ENCODE results near the gene PID1.

Gene PID1

DNA sequence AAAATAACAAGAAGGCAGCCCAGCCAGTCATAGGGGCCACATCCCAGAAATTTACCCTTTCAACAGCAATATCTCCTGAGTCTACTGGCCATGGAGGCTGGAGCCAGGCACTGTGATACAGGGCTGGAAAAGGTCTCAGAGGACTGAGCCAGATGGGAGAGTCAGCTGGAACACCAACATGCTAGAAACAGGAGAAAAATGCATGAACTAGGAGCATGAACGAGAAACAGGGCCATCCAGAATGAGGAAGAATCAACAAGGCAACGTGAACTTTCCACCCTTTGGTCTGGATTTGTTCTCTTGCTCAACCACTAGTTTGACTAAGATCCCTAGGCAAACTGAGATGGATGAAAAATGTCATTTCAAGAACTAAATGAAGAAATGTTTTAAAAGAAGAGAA lies 13.1 kb downstream of the PID1 start:
- no peak for DNase-seq

DNA sequence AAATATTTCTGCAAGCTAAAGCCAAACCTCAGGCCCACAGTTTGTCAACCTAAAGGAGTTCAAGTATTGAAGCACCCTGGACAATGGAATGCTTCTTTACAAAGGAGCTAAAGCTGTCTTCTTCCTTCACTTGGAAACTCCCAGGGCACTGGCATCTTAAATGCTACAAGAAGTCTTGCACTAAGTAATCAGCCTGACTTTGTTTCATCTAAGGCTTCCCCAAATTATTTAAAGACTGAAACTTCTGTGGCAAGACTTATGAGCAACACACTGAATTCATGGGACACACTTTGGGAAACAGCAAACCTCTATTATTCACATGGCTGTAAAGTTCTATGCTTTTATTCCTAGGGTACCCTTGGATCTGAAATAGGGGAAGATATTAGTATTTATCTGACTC lies 14.7 kb downstream of the PID1 start:
- DNase-seq = no peak

DNA sequence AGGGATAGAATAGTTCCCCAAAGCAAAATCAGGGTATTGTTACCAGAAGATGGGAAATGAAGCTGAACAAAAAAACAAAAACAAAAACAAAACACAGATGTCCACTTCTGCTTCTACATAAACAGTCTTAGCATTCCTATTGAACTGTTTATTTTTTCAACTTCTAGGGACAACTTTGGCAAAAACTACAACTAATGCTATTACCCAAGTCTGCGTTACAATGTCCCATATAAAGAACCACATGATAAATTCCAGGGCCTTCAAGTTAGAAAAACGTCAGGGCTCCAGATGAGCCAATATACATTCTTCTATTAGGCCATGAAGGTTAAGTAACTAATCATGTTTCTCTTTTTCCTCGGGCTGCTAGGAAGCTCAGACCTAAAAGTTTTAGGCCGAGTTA lies 16.9 kb downstream of the PID1 start:
- DNase-seq = no peak

DNA sequence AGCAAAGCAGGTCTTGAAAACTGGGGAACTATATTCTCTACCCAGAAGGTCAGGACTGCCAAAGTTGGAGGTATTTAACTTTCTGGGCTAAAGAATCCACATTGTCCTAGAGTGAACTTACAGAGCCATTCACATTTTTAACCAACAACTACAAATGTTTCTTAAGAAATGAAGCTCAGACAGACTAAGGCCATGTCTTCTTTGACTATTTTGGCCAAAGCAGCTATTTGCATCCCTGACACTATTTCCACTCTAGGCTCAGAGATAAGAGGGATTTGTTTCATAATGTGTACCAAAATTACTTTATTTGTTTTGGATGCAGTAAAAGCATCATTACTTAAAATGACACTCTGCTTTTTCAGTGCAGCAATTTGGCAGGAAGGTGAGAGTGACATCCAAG lies 18.1 kb downstream of the PID1 start:
- no peak for DNase-seq

DNA sequence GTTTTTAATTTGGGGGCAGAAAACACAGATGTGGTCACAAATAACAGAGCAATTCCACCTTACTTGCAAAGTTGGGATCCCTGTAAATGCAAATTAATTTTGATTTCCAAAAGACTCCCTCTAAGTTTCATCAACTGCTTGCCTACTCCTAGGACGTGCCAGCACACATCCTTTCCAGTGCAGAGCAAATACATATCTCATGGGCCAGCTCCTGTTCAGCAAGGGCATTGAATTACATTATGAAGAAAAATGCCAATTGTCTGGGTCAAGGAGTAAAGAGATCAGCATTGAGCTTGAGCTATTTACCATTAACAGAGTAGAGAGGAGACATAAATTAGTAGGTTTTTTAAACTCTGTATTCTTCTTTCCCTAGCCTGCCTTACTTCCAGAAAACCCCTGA lies 18.8 kb downstream of the PID1 start:
- DNase-seq = no peak

DNA sequence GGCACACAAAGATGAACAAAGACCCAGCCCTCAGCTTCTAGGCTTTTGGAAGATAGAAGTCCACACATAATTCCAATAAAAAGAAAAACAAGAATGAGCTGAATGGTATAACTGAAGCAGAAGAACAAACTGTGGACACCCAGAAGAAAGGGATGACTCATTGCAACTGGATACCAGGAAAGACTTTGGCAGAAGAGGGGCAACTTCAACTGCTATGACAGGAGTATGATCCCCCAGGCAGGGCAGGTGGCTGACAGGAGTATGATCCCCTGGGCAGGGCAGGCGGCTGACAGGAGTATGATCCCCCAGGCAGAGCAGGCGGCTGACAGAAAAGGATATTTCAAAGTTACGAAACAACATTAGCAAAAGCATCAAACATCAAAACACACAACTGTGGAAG lies 21.6 kb downstream of the PID1 start:
- DNase-seq = no peak

DNA sequence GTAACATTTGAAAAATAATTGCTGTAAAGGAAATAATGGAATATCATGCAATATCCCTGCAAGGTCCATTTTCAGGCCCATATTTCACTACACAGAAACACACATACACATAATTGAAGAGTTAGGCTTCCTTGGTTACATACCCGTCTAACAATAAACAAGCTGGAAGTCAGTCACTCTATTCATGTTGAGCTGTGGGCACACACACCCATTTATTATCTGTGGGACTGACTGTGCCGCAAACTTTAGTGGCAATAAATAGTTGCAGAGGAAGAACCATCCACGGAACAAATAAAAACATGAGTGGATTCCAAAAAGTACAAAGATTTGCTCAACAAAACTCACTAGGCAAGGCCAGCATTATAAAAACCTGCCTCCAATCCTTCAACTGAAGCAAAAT lies 24.8 kb downstream of the PID1 start:
- DNase-seq = no peak

DNA sequence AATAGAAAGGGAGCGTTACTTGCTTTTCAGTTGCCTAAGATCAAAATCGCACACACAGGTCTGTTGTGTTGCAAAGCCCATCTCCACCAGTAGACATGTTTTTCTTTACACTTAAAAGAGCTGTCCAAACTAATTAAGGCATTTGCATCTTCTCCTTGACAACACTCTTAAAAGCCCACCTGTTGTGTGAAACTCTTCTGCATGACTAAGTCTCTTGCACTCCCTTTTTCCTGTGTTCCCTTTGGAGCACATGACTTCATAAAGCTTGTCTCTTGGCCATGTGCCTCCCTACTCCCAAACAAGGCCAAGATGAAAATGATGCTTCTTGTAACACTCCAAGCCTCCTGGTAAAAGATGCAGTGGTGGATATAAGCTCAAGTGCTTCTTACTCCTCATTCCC lies 26.1 kb downstream of the PID1 start:
- no peak for DNase-seq

DNA sequence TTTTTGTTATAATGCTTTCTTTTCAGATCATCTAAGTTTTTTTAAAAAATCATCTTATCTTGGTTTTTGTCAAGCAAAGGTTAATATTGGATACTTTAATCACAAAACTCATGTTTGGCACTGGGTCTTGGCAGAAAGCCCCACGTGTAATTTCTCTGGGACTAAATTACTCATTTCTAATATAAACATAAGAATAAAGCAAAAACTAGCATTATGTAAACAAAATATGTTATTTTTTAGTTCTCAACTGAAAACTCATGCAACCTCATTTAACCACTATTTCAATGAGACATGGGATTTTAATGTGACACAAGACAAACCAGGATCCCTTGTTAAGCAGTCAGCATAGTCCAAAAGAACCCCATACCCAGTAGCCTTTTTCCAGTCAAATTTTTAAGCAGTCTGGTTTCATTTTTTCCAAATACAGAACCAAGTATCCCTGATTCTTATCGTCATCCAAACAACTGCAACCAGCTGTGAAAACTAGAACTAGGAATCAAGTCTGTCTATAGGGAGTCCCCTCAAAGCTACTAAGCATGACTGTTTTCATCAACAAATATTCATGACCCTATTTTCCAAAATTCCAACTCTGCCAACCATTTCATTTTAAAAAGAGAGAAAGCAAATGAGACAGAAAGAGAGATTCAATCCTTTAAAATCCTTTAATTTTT lies 27.1 kb downstream of the PID1 start:
- no peak for DNase-seq

DNA sequence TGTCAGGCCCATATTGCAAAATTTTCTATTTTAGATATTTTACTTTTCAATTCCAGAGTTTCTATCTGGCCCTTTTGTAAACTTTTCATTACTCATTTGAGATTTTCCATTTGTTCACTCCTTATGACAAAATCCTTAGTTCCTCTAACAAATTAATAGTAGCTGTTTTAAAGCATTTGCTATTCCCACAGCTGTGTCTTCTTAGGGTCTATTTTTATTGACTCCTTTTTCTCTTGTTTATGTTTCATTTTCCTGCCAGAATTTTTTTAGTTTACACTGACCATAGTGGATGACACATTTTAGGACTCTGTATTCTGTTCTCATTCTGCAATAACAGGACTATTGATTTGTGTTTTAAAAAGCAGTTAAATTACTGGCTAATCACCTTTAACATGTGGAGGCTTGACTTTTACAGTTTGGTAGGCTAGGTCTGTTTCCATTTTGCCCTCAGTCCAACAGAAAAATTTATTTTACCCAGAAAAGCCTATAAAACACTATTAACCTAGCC lies 30.0 kb downstream of the PID1 start:
- DNase-seq = no peak

DNA sequence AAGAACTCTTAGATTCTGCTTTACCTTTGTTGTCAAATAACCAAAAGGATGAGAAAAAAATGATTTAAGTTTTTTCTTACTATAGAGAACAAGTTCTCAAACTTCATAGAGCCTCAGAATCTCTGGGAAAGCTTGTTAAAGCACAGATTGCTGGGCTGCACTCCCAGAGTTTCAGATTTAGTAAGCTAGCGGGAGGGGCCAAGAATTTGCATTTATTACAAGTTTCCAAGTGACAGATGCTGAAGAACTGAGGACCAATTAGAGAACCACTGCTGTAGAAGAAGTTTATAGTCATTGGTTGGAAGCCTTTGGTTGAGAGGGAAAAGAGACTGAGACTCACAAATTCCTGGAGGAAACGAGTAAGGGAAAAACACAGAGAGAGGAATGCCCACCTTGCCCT lies 32.1 kb downstream of the PID1 start:
- DNase-seq = no peak

DNA sequence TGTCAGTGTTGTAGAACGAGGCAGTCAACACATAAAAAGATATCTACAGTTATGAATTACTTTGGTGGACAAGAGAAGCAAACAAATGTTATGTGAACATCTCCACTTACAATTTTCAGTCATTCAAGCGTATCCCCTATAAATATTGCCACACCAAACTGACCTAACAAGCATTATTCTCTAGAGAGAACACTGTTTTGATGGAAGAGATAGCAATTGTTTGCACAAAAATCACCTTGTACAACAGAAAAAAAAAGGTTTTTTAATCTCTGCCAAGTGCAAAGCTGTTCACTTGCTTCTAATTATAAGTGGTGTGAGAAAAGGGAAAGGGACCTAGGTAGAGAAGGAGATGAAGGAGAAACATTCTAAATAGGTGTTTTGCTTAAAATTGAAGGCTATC lies 33.8 kb downstream of the PID1 start:
- DNase-seq = no peak

DNA sequence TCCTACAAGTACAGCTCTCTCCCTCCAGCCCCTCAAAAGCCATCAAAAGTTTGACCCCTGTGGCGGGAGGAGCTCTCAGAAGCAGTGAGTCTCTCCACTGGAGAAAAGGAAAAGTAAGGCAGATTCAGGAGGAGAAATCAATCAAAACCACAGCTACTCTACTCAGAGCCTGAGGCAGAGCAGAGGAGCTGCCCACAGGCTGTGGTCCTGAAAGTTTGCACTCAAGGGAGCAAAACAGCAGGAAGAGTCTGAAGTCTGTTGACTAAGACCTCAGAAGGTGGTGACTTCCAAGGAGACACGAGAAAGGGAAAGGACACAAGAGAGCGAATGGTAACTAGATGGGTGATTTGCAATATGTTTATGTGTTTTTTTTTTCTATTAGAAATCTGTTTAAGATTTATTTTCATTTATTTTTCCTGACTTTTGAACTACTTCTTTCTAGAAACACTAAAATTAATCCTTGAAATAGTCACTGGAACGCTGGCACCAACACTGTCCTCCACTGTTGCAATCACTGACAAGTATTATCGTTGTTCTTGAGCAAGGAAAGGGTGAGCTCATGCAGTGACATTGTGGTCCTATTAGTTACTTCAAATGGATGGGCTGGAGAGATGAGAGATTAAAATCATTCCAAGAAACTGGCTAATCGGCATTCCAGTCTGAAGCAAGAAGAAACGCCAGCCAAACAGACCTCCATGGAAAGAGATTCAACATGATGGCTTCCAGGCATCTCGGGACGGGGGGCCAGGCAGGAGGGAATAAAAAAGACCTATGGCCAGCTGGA lies 35.8 kb downstream of the PID1 start:
- DNase-seq = no peak

DNA sequence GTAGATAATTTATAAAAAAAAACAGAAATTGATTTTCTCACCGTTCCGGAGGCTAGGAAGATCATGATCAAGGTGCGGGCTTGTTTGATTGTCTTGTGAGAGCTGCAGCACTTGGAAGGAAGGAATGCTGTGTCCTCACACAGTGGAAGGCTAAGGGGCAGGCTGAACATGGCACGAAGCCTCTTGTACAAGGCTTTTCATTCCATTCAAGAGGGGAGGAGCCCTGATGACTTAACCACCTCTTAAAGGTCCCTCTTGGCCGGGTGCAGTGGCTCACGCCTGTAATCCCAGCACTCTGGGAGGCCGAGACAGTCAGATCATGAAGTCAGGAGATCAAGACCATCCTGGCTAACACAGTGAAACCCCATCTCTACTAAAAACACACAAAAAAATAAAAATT lies 39.2 kb downstream of the PID1 start:
- DNase-seq = no peak

DNA sequence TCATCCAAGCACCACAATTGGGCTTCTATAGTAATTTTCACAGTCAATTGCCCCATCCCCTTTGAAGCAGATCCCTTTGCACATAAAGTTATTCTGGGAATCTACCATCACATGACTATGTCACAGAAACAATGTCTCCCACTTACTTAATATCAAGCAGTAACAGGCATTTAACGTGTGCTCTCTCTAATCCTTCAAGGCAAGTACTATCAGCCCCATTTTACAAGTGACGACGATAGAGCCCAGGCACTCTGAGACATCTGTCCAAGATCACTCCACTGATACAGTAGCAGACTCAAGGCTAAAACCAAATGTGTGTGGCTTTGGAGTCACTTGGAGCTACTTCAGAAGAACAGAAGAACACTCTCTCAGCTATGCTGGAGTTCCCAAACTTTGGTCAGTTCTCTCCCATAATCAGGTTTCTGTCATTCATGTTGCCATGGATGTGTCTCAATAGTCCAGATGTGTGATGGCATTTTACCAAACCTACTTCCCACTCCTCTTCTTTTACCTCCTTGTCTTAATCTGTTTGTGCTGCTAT lies 39.7 kb downstream of the PID1 start:
- DNase-seq = no peak

DNA sequence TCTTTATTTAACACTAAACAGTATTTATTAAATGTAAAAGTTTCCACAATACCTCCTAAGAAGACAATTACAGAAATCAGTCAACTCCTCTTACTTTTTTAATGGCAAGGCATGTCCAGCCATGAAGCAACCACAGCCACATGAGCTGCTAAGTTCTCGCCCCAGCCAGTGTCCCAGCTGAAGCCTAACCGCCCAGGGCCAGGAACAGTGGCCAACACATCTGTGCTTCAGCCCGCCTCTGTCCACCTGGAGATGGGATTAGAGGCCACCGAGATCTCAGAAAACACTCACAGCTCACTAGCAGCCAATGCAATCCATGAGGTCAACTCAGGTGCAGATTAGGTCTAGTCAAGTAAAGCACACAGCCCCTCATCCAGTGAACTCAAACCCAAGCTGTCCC lies 40.2 kb downstream of the PID1 start:
- DNase-seq = no peak

DNA sequence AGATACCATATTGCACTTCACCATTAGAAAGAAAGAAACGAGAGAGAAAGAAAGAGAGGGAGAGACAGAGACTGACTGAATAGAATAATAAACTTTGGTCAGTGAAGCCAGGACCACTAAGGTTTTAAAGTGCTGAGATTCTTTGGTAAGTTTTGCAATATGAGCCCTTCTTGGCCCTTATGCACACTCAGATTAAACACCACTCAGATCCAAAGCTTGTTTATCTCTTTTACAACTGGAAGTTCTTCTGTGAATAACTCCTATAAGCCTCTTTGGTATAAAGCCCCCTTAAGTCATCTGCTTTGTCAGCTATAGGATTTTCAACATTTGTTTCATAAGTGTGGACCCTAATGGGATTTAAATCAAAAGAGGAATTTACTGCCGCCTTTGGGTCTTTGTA lies 40.8 kb downstream of the PID1 start:
- no peak for DNase-seq

DNA sequence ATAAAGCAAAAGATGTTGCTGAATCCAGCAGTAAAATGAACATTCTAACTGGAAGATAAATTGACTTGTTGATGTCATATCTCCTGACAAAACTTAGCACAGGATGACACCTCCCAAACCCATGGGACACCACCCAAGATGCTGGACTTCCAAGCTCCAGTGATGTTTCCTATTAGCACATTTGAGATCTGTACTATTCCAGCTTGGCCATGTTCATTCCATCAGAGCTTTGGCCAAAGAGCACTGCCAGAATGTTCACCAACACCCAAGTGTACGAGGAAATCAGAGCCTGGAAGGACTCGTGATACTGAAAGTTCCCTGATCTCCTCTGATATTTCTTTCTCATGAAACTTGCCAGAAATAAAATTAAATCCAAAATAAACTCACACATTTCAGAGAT lies 44.7 kb downstream of the PID1 start:
- no peak for DNase-seq

DNA sequence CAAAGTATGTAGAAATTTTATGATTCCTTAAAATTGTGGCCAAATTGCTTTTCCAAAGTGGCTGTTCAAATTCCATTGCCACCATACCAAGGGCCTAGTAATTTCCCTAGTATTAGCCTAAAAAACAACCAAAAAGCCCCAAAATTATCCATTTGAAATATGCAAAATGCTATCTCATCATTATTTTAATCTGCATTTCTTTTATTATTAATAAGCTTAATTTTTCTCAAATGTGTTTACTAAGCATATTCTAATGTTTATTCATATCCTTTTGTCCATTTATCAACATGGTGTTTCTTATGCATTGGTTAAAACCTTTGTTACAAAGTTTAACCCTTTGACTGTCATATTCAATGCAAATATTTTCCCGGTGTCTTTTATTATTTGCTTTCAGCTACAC lies 48.0 kb downstream of the PID1 start:
- DNase-seq = no peak

DNA sequence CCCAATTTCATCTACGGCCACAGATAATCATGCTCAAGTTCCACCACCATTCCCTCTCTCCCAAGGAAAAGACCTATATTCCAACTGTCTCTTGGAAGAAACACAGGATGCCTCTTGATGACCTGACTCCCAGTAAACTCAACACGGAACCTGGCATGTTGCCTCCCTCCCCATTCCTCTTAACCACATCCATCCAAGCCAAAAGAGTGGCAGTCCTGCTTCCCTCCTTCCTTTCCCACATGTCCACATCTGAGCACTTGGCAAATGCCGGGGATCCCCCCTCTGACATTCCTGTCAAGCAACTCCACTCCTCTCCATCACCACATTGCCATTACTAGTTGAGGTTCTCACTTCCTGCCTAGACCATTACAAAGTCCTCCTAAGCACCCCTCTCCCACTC lies 49.4 kb downstream of the PID1 start:
- DNase-seq = no peak

DNA sequence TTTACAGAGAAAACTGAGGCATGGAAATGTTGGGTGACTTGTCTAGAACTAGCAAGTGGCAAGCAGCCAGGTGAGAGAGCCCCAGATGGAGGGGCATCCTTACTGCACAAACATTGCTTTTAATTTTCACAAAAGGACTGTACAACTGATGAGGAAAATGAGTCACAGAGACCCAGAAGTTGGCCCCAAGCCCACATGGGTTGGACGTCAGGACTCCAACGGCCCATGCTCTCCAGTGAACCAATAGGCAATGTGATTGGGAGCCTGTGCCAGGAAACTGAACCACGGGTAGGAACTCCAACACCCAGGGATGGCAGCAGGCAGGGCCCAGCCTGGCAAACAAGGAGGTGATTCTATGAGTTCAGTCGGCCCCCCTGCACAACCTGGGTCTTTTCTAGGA lies 50.8 kb downstream of the PID1 start:
- no peak for DNase-seq

DNA sequence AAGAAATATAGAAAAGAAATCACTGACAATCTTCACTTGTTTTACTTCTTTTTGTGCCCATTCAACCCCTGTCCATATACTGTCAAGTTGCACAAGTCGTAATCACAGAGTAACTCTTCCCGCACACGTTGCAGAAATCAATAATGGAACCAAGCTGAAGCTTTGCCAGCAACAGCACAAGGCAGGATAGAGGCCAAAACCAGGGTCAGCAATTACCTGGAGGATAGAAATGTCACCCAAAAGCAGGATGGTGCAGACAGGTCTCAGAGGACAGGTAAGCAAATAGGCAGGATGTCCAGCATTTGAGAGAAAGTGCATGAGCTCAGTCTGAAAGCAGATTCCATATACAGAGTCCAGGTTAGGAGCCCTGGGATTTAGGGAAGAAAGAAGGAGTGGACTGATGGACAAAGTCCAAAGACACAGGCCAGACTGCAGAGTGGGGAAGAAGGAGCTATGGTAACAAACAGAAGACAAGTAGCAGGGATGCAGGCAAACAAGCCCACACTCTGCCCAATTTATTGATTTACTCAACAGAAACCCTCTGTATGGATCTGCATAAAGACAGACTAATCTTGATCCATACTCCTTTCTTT lies 52.7 kb downstream of the PID1 start:
- DNase-seq = no peak

DNA sequence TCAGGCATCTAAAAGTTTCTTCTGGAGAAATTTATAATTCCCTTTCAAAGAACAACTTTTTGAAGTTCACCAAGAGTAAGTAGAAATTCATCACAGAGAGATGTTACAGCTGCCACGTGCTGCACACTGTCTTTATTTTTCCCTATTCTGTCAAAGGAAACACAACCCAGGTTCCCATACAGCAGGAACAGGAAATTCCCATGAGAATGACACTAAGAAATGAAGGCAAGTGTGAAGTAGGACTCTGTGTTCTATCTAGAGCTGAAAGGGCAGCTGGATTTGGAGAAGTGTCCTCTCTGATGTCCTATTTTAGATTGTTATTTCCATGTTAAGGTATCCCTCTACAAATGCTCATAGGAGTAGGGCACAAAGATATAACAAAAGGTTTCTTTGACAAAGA lies 58.8 kb downstream of the PID1 start:
- no peak for DNase-seq

DNA sequence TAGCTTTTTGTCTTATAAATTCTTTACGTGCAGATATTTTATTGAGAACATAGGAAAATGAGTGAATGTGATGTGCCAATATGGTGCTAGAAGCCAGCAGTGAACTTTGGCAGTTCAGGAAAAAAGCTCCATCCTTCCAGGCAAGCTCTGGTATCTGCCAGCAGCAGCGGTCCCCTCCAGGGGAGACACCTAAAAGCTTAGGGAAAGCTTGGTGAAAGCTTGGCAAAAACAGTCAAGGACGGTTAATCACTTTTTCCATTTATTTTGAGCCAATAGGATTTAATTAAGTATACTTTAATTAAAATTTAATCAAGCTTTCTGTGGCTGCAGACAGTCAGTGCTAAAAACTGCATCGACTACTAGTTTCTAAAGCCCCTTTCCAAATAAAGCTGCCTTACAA lies 60.4 kb downstream of the PID1 start:
- DNase-seq = no peak
